HUES6 (cell line): Measurements from ENCODE around the gene LRBA.
"Not testable (repeated sequence)": the region's sequence is repeated elsewhere in the genome, so short reads cannot be mapped to it uniquely, and the experiment has no call there.

Experiments
- H3K27ac ChIP-seq: 2 replicates; pipeline ENCODE4 v1.7.0; 2013; ENCODE audit warnings: low read depth, mild to moderate bottlenecking, low read length, inconsistent platforms
- H3K27me3 ChIP-seq: 2 replicates; pipeline ENCODE4 v1.6.1; 2013; ENCODE audit warnings: low read length; ENCODE audit not compliant: control insufficient read depth, insufficient read depth
- H3K36me3 ChIP-seq: 2 replicates; pipeline ENCODE4 v1.6.1; 2013; ENCODE audit warnings: low read length; ENCODE audit not compliant: control insufficient read depth, insufficient read depth
- H3K4me1 ChIP-seq: 2 replicates; pipeline ENCODE4 v1.6.1; 2013; ENCODE audit warnings: low read length; ENCODE audit not compliant: control insufficient read depth, insufficient read depth
- H3K4me3 ChIP-seq: 2 replicates; pipeline ENCODE4 v1.5.1; 2013; ENCODE audit warnings: low read depth, low read length
- H3K9ac ChIP-seq: one replicate; pipeline ENCODE4 v1.6.1; 2013; ENCODE audit warnings: mild to moderate bottlenecking, low read length
- H3K9me3 ChIP-seq: 2 replicates; pipeline ENCODE4 v1.6.1; 2013; ENCODE audit warnings: low read depth, low read length; ENCODE audit not compliant: control insufficient read depth, insufficient read depth

The LRBA gene, protein sequence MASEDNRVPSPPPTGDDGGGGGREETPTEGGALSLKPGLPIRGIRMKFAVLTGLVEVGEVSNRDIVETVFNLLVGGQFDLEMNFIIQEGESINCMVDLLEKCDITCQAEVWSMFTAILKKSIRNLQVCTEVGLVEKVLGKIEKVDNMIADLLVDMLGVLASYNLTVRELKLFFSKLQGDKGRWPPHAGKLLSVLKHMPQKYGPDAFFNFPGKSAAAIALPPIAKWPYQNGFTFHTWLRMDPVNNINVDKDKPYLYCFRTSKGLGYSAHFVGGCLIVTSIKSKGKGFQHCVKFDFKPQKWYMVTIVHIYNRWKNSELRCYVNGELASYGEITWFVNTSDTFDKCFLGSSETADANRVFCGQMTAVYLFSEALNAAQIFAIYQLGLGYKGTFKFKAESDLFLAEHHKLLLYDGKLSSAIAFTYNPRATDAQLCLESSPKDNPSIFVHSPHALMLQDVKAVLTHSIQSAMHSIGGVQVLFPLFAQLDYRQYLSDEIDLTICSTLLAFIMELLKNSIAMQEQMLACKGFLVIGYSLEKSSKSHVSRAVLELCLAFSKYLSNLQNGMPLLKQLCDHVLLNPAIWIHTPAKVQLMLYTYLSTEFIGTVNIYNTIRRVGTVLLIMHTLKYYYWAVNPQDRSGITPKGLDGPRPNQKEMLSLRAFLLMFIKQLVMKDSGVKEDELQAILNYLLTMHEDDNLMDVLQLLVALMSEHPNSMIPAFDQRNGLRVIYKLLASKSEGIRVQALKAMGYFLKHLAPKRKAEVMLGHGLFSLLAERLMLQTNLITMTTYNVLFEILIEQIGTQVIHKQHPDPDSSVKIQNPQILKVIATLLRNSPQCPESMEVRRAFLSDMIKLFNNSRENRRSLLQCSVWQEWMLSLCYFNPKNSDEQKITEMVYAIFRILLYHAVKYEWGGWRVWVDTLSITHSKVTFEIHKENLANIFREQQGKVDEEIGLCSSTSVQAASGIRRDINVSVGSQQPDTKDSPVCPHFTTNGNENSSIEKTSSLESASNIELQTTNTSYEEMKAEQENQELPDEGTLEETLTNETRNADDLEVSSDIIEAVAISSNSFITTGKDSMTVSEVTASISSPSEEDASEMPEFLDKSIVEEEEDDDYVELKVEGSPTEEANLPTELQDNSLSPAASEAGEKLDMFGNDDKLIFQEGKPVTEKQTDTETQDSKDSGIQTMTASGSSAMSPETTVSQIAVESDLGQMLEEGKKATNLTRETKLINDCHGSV (N-terminal part only)

DNA sequence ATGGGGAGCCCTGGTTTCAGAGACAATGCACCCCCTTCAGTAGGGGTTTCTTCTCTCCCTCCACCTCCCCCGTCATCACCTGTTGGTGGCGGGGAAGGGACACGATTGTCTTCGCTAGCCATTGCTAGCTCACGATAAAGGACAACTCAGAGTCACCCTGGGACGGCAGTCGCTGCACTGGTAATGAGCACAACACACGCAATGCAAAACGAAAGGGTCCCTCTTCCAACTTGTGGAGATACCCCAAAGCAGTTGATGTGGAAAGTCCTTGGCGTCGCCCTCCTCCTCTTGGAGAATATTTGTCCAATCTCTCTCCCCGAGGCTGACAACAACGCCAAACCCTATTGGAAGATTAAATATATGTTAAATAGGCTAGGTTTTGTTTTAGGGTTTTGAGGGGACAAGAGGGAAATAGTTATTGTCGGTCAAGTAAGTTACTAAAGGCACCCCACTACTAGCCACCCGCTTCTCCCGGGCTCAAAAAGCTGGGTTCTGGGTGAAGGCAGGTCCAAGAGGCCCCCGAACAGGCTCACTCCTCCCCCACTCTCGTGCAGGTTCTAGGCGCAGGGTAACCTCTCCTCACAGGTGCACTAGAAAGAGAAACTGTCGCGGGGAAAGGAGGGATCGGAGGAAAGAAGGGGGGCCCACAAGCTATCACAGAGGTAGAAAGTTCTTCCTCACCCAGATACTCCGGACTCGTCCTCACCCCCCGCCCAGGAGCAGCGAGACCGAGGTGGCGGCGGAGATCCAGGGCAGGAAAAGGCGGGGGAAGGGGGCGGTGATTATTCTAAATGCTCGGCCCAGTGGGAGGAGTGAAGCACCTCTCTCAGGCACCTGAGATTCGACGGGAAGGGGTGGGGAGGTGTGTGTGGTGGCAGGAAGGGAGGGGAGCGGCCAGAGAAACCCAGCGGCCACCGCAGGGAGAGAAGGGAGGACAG, at the start of gene LRBA:
LRBA (minus strand) TSS at position 764 of the 938 bp plus-strand sequence; CDS start at position 122, 642 bp downstream.
- H3K36me3 ChIP-seq: peaks cover 8% of the 10 kb centered on the region; the same call in 1 of the 2 replicates
- no peaks in the 10 kb centered on the region for H3K9me3 ChIP-seq
- H3K9ac ChIP-seq: peak within 1 kb of the TSS; percentile 78
- peak within 1 kb of the TSS; percentile 78 for H3K4me3 ChIP-seq
- no peaks in the 10 kb centered on the region for H3K27me3 ChIP-seq
- H3K4me1 ChIP-seq: peaks cover 7% of the 10 kb centered on the region; the same call in 1 of the 2 replicates
- peak within 1 kb of the TSS; percentile 87 for H3K27ac ChIP-seq

DNA sequence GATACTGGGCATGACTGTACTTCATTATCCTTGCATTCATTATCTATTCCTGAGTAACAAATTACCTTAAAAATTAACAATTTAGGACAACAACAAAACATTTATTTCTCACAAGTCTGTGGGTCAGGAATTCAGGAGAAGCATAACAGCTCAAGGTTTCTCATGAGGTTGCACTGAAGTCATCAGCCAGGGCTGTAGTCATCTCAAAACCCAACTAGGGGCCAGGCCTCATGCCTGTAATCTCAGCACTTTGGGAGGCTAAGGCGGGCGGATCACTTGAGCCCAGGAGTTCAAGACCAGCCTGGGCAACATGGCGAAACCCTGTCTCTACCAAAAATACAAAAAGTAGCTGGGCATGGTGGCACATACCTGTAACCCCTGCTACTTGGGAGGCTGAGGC, 48.1 kb upstream of the LRBA start:
- not testable (repeated sequence) for H3K9me3 ChIP-seq, H3K27ac ChIP-seq, H3K9ac ChIP-seq, H3K36me3 ChIP-seq, H3K4me3 ChIP-seq, H3K27me3 ChIP-seq, H3K4me1 ChIP-seq

DNA sequence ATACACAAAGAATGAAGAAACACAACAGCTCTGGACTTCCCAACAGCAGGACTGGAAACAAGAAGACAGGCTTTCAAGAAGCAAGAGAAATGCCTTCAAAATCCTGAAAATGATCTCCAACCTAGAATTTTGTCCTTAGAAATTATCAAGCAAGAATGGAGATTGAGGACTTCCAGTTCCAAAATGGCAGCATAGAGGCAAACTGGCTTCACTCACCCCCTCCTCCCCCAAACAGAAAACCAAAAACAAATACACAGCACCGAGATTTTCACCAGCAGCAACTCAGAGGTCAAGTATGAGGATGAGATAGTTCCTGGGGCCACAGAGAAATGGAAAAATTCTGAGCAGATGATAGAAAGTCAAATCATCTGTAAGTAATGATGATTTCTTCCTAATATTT, 40.5 kb upstream of the LRBA start:
- Histone ChIP-seq H3K4me3 (no peak overlapping the region), H3K4me1 (no peaks in the 10 kb centered on the region), H3K27ac (no peak overlapping the region), H3K27me3 (no peaks in the 10 kb centered on the region), H3K36me3 (no peaks in the 10 kb centered on the region), H3K9ac (no peak overlapping the region), H3K9me3 (no peaks in the 10 kb centered on the region)

DNA sequence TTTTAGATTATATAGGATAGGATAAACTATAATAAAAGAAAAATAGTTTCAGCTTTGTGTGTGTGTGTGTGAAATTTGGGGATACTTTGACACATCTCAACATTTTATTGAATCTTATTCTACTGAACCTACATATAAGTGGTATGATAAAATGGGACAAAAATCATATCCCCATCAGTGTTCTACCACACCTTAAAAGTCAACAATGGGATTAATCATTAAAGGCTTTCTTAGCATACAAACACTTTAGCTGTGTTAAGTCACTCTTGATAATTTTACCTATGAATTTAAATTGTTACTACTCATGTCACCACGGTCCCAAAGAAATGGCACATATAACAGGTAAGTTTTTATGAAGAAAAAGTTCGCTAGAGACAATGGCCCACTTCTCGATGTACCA, 37.7 kb upstream of the LRBA start:
- peaks cover 19% of the 10 kb centered on the region for H3K4me1 ChIP-seq

DNA sequence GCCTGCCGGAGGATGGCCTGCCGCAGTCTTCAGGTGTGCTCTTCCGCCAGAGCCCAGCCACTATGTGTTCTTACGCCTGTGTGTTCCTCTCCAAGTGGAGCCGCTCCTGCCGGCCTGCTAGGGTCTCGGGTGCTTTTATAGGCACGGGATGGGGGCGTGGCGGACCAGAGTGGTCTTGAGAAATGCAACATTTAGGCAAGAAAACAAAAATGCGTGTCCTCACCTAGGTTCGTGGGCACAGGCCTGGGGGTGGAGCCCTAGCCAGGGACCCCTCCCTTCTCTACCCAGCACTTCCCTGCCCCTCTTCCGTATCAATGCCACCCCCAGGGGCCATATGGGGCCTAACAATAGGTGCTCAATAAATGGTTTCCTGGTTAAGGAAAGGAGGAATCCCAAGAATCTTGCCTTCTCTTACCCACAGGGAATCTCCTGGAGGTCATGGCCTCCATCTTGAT, 34.4 kb upstream of the LRBA start:
- Histone ChIP-seq H3K27me3 (no peaks in the 10 kb centered on the region), H3K4me3 (peak overlapping the region; percentile 62), H3K4me1 (peaks cover 22% of the 10 kb centered on the region), H3K27ac (peak overlapping the region; percentile 71), H3K9me3 (no peaks in the 10 kb centered on the region), H3K9ac (peak overlapping the region; percentile 74), H3K36me3 (no peaks in the 10 kb centered on the region)

More for the DNA sequence above, 37.7 kb upstream of the LRBA start:
- Histone ChIP-seq H3K4me3 (no peak overlapping the region), H3K9ac (no peak overlapping the region), H3K27me3 (no peaks in the 10 kb centered on the region), H3K36me3 (no peaks in the 10 kb centered on the region), H3K9me3 (no peaks in the 10 kb centered on the region), H3K27ac (no peak overlapping the region)

DNA sequence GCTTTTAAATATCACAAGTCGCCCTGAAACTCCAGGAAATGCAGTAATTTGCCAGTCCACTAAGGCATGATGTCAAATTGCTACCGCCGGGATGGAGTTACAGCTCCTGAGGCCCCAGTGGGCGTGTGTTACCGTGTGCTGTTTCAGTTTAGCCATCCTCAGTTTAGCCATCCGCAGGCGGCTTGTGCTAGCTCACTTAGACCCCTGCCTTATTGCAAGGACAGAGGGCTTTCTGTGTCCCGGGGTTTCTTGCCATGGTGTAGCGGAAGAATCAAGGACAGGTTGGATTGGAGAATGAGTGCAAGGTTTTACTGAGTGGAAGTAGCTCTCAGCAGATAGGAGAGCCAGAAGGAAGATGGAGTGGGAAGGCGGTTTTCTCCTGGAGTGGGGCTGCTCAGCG, 33.8 kb upstream of the LRBA start:
- Histone ChIP-seq H3K27ac (peak overlapping the region; percentile 71), H3K9ac (peak overlapping the region; percentile 74), H3K4me1 (peaks cover 22% of the 10 kb centered on the region), H3K27me3 (no peaks in the 10 kb centered on the region), H3K9me3 (no peaks in the 10 kb centered on the region), H3K4me3 (peak overlapping the region; percentile 62), H3K36me3 (no peaks in the 10 kb centered on the region)

DNA sequence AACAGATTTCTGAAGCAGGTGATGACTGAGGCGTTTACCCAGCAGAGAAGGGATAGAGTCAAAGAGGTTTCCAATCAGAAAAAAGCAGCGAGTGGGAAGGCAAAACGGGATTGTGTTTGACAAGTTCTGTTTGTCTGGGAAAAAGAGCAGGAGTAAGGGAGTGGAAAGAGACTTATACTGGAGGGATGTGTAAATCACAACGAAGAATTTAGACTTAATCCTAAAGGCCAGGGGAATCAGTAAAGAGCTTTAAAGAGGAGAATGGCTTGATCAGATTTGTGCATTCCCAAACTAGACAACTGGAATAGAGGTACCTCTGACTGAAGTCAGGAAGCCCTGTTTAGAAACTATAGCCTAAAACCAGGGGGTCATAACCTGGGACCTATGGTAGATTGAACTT, 31.5 kb upstream of the LRBA start:
- Histone ChIP-seq H3K4me1 (peaks cover 22% of the 10 kb centered on the region), H3K9me3 (no peaks in the 10 kb centered on the region), H3K4me3 (no peak overlapping the region), H3K27ac (no peak overlapping the region), H3K27me3 (no peaks in the 10 kb centered on the region), H3K9ac (no peak overlapping the region), H3K36me3 (no peaks in the 10 kb centered on the region)

DNA sequence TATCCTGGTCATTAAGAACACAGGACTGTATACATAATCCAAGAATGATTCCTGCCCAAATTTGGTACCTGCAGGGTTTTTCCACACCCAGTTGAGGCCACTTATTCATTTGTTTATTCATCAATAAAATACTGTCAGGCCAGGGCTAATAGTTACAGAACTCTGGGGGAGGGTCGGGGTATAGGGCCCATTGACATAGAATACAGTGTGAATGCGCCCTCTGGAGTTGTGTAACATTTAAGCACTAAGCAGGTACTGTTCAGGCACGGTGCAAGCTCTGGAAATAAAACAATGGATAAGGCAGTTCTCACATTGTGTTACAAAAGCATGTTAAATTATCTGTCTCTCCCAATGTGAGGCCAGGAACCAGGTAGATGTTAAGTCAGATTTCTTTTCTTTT, 30.8 kb upstream of the LRBA start:
- Histone ChIP-seq H3K9me3 (no peaks in the 10 kb centered on the region), H3K4me3 (no peak overlapping the region)

DNA sequence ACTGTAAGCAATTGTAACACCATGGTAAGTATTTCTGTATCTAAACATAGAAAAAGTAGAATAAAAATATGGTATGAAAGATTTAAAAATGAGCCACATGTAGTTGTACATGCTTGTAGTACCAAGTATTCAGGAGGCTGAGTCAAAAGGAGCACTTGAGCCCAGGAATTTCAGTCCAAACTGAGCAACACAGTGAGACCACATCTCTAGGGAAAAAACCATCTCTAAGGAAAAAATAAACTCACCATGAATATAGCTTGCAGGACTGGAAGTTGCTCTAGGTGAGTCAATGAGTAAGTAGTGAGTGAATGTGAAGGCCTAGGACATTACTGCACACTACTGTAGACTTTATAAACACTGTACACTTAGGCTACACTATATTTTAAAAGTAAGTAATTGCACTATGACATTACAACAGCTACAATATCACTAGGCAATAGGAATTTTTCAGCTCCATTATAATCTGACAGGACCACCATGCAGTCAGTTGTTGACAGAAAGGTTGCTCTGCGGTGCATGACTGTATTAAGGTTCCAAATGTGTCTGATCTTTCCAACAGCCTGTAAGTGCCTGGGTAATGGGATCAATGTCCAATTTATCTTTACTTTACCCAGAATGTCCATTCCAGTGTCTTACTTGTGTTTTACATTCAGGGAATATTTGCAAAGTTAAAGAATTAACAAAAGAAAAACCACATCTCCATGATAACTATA, 28.9 kb upstream of the LRBA start:
- H3K27me3 ChIP-seq: no peaks in the 10 kb centered on the region
- peaks cover 11% of the 10 kb centered on the region for H3K4me1 ChIP-seq
- no peak overlapping the region for H3K27ac ChIP-seq
- H3K4me3 ChIP-seq: no peak overlapping the region
- no peak overlapping the region for H3K9ac ChIP-seq
- H3K9me3 ChIP-seq: no peaks in the 10 kb centered on the region
- no peaks in the 10 kb centered on the region for H3K36me3 ChIP-seq

More for the DNA sequence above, 30.8 kb upstream of the LRBA start:
- Histone ChIP-seq H3K27ac (no peak overlapping the region), H3K36me3 (no peaks in the 10 kb centered on the region), H3K4me1 (peaks cover 22% of the 10 kb centered on the region), H3K9ac (no peak overlapping the region), H3K27me3 (no peaks in the 10 kb centered on the region)
